Retinal pigment epithelial cell (primary cell): ENCODE data around the gene RHBDF2.

ENCODE experiments used
- DNase-seq: peaks from one replicate; pipeline ENCODE4 v3.0.0-alpha.2; 2010; ENCODE audit warnings: low read depth
- H3K4me3 ChIP-seq: 2 replicates; pipeline ENCODE4 v1.5.1; 2011; ENCODE audit warnings: mild to moderate bottlenecking, low read length, control low read depth, moderate library complexity
- TF ChIP-seq, protein P1 (sequence below): conservative IDR thresholded peaks from 2 replicates; pipeline ENCODE4 v1.5.1; 2011; ENCODE audit warnings: low read depth, low read length, control low read depth, inconsistent platforms

RHBDF2 gene

DNA sequence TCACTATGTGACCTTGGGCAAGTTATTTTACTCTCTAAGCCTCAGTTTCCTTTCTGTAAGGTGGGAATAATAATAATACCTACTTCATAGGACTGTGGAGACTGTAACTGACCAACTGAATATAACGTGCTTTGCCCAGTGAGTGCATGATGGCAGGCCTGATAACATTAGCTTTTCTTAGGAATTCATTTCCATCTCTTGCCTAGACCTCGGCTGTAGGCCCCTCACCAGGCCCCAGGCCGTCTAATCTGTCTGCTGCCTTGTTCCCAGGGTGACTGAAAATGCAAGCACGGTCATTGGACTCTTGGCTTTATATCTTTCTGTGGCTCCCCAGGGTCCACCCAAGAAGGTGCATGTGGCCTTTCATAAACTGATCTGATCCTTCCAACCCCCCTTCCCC is 41.5 kb downstream of the RHBDF2 start:
- H3K4me3 ChIP-seq: no peak overlapping the region
- no peak for DNase-seq
- TF ChIP-seq, protein P1, sequence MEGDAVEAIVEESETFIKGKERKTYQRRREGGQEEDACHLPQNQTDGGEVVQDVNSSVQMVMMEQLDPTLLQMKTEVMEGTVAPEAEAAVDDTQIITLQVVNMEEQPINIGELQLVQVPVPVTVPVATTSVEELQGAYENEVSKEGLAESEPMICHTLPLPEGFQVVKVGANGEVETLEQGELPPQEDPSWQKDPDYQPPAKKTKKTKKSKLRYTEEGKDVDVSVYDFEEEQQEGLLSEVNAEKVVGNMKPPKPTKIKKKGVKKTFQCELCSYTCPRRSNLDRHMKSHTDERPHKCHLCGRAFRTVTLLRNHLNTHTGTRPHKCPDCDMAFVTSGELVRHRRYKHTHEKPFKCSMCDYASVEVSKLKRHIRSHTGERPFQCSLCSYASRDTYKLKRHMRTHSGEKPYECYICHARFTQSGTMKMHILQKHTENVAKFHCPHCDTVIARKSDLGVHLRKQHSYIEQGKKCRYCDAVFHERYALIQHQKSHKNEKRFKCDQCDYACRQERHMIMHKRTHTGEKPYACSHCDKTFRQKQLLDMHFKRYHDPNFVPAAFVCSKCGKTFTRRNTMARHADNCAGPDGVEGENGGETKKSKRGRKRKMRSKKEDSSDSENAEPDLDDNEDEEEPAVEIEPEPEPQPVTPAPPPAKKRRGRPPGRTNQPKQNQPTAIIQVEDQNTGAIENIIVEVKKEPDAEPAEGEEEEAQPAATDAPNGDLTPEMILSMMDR: no peak

DNA sequence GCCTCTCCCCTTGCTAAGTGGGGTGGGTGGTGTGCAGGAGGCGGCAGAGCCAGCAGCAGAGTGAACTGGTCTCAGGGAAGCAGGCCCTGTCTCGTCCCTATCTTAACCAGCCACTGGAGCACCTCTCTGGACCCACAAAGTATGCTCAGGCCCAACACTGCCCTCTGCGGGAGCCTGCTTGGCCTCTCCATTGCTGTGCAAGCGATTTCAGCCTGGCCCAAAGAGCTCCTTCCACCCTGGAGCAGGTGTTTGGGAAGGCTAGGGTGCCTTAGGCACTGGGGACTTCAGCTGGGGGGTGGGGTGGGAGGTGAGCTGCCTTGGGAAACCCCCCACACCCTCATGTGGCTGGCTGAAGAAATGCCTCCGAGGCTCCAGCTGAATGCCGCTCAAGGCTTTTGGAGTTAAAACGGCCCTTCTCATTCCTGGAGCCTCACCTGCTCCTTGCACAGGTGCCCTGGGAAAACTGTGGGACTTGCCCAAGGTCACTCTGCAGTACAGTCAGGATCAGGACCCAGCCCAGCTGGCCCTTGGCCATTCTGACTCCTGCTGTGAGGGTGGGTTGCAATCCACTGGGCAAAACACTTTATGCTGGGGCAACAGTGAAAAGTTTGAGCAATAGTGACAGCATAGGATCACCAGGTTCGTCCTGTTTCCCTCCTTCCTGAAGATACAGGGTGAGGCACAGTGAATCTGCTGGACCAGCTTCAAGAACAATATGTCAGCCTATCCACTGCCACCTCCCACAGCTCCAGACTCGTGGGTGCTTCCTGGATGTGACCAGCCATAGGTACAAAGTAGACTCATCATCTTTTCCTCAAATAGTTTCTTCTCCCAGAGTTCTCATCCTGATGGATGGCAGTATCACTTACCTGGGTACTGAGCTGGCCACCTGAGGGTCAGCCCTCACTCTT is 42.4 kb downstream of the RHBDF2 start:
- no peak overlapping the region for H3K4me3 ChIP-seq
- TF ChIP-seq, protein P1: peak; percentile 73
- no peak for DNase-seq

DNA sequence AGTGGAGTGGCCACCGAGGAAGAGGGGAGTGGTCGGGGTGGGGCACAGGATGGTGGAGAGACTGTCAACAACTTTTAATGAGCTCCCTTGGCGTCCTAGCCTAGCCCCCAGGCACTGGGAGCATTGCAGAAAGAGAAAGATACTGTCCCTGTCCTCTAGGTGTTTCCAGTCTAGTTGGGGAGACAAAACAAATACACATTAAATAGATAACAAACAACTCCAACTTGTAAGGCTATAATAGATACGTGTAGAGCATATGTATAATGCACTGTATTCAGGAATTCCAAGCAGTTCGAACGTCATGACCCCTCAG is 47.8 kb downstream of the RHBDF2 start:
- H3K4me3 ChIP-seq: no peak overlapping the region
- no peak for DNase-seq
- TF ChIP-seq, protein P1: no peak

DNA sequence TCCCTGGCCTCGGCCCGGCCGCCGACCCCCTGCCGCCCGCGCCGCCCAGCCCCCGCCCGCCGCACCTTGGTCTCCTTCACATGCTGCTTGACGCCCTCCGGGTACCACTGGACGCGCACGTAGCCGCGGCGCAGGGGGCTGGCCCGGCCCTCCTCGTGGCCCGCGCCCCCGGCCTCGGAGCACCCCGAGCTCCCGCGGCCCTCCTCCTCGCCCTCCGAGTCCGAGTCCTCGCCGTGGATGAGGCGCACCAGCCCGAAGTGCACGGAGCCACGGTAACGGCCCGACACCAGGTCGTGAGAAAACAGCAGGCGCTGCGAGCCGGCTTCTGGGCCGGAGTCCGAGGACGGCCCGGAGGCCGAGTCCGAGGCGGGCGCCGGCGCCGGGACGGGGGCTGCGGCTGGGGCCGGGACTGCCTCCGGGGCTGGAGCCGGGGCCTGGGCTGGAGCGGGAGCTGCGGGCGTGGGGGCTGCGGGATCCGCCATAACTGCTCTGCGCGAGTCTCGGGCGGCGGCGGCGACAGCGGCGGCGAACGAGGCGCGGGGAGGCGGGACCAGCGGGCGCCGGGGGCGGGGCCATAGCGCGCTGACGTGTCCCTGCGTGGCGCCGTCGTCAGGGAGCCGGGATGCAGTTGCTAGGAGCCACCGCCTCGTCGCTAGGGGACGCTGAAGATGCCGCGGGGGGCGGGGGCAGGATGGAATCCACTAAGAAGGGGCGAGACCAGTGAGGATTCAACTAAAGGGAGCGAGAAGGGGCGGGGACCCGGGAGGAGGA is 48.4 kb downstream of the RHBDF2 start, which contains the start of gene UBE2O:
Gene UBE2O, minus strand, starts transcription at position 493 of the 771 bp plus-strand sequence. Its CDS starts 11 bp downstream, at position 482.
- H3K4me3 ChIP-seq: peak within 1 kb of the TSS; percentile 72
- no peak for DNase-seq
- TF ChIP-seq, protein P1: peak; percentile 44

DNA sequence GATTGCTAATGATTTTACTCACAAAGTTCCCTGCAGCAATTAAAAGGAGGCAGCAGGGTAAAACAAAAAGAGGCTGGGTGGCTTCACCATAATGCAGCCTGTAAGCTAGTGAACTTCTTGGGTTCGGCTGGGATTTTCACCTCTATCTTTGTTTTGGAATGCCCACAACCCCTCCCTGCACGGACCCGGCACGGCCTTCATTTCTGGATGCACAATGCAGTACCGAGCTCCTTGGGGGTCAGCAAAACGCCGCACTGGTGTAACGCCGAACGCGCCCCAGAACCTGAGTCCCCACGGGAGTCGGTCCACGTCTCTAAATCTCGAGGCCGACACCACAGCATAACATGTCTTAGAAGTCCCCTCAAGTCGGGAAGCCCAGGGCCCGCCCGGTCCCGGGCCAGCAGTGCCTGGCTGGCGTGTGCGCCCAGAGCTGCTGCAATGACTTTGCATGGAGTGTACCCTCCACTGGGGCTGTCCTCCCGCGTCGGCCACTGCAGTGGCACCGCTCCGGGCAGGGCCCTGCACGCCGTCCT is 49.0 kb downstream of the RHBDF2 start:
- H3K4me3 ChIP-seq: peak overlapping the region; percentile 72
- no peak for DNase-seq
- TF ChIP-seq, protein P1: no peak

DNA sequence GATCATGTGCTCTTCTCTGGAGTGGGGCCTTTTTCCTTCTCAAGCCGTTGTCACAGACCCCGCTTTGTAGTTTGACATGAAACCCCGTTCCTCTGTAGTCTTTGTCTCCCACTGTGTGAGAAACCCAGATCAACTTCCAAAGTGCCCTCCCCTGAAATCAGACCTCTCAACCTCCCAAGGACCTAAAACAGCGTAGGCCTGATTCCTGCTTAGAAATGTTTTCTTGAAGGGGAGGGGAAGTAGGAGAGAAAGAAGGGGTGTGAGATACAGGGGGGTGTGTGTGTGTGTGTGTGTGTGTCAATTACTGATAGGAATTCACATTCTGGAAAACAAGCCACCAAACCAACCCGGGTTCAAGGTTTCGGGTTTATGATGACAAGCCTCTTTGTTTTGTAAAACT is 49.7 kb downstream of the RHBDF2 start:
- TF ChIP-seq, protein P1: no peak
- no peak for DNase-seq

More for the DNA sequence above, 49.7 kb downstream of the RHBDF2 start:
- H3K4me3 ChIP-seq: peak overlapping the region; percentile 72
